ACC112 (cell line): ENCODE results near the gene FUBP1.
"Not testable (repeated sequence)": the region's sequence is repeated elsewhere in the genome, so short reads cannot be mapped to it uniquely, and the experiment has no call there.

Experiments used
- H2AFZ ChIP-seq: fragments of 200-600 bp; sonication (generic); one replicate; pipeline ENCODE4 v1.6.0; 2017; ENCODE audit warnings: antibody characterized with exemption, low read length; ENCODE audit not compliant: unreplicated experiment
- H3K27ac ChIP-seq: fragments of 200-600 bp; sonication (generic); 2 replicates; pipeline ENCODE4 v1.5.1; 2014; ENCODE audit warnings: low read depth, mild to moderate bottlenecking, antibody characterized with exemption, low read length, moderate library complexity
- H3K27me3 ChIP-seq: fragments of 200-600 bp; sonication (generic); 2 replicates; pipeline ENCODE4 v1.6.1; 2014; ENCODE audit warnings: mild to moderate bottlenecking, antibody characterized with exemption, low read length, moderate library complexity, mixed read lengths; ENCODE audit not compliant: insufficient read depth
- H3K36me3 ChIP-seq: fragments of 200-600 bp; sonication (generic); 2 replicates; pipeline ENCODE4 v1.6.1; 2016; ENCODE audit warnings: mild to moderate bottlenecking, antibody characterized with exemption, low read length, moderate library complexity, mixed read lengths; ENCODE audit not compliant: insufficient read depth
- H3K4me1 ChIP-seq: fragments of 200-600 bp; sonication (generic); one replicate; pipeline ENCODE4 v1.6.1; 2016; ENCODE audit warnings: low read length, mixed read lengths; ENCODE audit not compliant: insufficient read depth, unreplicated experiment, control insufficient read depth
- H3K4me3 ChIP-seq: fragments of 200-600 bp; sonication (generic); 2 replicates; pipeline ENCODE4 v1.5.1; 2014; ENCODE audit warnings: mild to moderate bottlenecking, low read depth, low read length
- H3K79me2 ChIP-seq: fragments of 200-600 bp; sonication (generic); one replicate; pipeline ENCODE4 v1.6.0; 2016; ENCODE audit warnings: low read length; ENCODE audit not compliant: control insufficient read depth, unreplicated experiment, insufficient read depth

FUBP1 gene

DNA sequence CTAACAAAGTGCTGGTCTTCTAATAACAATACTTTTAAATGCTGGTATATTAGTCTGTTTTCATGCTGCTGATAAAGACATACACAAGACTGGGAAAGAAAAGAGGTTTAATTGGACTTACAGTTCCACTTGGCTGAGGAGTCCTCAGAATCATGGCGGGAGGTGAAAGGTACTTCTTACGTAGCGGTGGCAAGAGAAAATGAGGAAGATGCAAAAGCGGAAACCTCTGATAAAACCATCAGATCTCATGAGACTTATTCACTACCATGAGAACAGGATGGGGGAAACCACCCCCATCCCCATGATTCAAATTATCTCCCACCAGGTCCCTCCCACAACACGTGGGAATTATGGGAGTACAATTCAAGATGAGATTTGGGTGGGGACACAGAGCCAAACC is 60.0 kb downstream of the FUBP1 start:
- not testable (repeated sequence) for H3K79me2 ChIP-seq, H3K4me3 ChIP-seq, H2AFZ ChIP-seq, H3K27me3 ChIP-seq, H3K27ac ChIP-seq, H3K4me1 ChIP-seq
- peaks cover 14% of the 10 kb centered on the region for H3K36me3 ChIP-seq

GRCh38 chr1:77910116-77910515 is 68.8 kb downstream of the FUBP1 start:
- Histone ChIP-seq H3K79me2 (peaks cover 2% of the 10 kb centered on the region), H3K27ac (no peak overlapping the region), H3K36me3 (no peaks in the 10 kb centered on the region), H2AFZ (no peak overlapping the region), H3K4me1 (no peaks in the 10 kb centered on the region), H3K27me3 (no peaks in the 10 kb centered on the region), H3K4me3 (no peak overlapping the region)

DNA sequence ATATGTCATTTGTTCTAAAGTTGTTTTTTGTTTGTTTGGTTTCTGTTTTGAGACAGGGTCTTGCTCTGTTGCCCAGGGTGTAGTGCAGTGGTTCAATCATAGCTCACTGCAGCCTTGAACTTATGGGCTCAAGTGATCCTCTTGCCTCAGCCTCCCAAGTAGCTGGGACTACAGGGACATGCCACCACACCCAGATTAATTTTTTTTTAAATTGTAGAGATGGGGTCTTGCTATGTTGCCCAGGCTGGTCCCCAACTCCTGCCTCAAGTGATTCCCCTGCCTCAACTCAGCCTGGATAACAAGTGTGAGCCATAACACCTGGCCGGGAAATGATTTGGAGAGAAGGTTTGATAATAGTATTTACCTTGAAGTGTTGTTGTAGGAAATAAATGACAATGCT is 72.2 kb downstream of the FUBP1 start:
- Histone ChIP-seq H3K36me3 (no peaks in the 10 kb centered on the region), H3K27me3 (no peaks in the 10 kb centered on the region), H3K27ac (no peak overlapping the region), H3K4me1 (no peaks in the 10 kb centered on the region), H2AFZ (no peak overlapping the region), H3K79me2 (peaks cover 10% of the 10 kb centered on the region), H3K4me3 (no peak overlapping the region)

- Histone ChIP-seq H2AFZ (no peak overlapping the region), H3K4me1 (no peaks in the 10 kb centered on the region), H3K4me3 (no peak overlapping the region), H3K79me2 (peaks cover 13% of the 10 kb centered on the region), H3K27me3 (no peaks in the 10 kb centered on the region), H3K27ac (no peak overlapping the region), H3K36me3 (no peaks in the 10 kb centered on the region)
Observed at GRCh38 chr1:77906019-77906545, 72.8 kb downstream of the FUBP1 start.

DNA sequence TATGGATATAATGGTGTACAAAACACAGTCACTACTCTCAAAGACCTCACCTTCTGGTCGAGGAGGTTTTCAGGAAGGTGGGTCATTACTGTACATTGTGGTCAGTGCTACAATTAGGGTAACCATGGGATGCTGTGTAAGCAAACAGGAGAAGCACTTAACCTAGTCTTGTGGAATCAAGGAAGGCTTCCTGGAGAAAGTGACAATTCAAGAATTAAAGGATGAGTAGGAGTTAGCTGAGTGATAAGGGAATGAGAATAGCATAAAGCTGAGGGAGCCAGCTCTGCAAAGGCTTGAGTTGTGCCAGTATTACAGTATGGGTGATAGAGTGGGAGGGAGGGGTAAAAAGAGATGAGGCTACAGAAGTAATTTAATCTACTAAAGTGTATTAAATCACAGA is 73.3 kb downstream of the FUBP1 start:
- Histone ChIP-seq H3K79me2 (peaks cover 14% of the 10 kb centered on the region), H2AFZ (no peak overlapping the region), H3K4me1 (peaks cover 1% of the 10 kb centered on the region), H3K4me3 (no peak overlapping the region), H3K27ac (no peak overlapping the region), H3K36me3 (no peaks in the 10 kb centered on the region), H3K27me3 (no peaks in the 10 kb centered on the region)

DNA sequence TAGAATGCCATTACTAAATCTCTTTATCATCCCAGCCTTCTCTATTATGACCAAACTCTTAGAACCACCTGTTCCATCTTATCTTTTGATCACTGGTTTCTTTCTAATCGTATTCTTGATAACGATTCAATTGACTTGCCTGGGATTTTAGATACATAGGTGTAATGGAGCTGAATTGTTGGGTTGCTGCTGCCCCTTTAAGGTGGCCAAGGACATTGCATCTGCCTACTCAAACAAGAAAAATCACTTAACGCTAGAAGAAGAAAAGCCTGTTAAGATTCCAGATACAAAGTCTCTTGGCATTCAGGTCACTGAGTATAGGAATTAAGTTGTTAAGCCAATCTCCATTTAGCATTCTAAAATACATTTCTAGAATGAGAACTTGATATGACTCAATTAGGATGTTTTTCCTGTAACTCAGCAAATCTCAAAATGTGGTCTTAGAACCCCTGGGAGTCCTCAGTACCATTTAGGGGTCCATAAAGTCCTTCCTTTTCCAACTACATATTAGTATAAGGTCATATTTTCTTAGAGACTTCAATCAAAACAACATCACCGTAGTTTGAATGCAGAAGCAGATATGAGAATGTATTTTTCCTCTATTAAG is 78.1 kb downstream of the FUBP1 start:
- H3K36me3 ChIP-seq, result 0 out of 2 replicates have a peak, but pooled peaks cover 3% of the 10 kb centered on the region
- peak overlapping the region; percentile 17 for H2AFZ ChIP-seq
- H3K79me2 ChIP-seq, result peaks cover 17% of the 10 kb centered on the region

DNA sequence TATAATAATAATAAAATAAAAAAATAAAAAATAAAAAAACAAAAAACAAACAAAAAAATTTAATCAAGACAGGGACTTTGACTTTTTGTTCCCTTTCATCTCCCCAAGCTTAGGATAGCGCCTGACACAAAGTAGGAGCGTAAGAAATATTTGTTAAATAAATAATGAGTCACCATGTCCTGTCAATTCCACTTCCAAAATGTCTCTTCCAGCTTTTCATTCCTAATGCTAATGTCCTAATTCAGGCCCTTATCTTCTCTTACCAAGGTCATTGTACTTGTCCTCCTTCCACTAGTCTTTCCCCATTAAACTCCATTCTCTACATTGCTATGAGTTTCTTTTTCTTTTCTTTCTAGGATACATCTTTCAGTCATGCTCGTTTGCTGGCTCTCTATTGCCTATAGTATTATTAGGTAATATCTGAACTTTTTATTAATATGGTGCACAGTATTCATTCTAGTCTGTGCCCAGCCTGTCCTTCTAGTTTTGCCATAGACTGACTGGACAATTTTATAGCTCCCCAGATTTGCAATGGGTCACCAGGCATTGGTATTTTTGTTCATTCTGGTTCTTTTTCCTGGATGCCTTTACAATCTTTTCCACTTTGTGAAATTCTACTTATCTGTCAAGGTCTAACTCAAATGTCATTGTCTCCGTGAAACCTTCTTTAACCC is 79.1 kb downstream of the FUBP1 start:
- Histone ChIP-seq H3K27ac (peak overlapping the region; percentile 49), H3K4me1 (peaks cover 11% of the 10 kb centered on the region), H3K36me3 (0 out of 2 replicates have a peak, but pooled peaks cover 3% of the 10 kb centered on the region), H3K27me3 (no peaks in the 10 kb centered on the region), H3K4me3 (no peak overlapping the region), H2AFZ (no peak overlapping the region), H3K79me2 (peaks cover 19% of the 10 kb centered on the region)

More for the DNA sequence above, 78.1 kb downstream of the FUBP1 start:
- Histone ChIP-seq H3K4me1 (peaks cover 11% of the 10 kb centered on the region), H3K4me3 (no peak overlapping the region), H3K27ac (no peak overlapping the region), H3K27me3 (no peaks in the 10 kb centered on the region)
